ENCODE measurements around the gene FREY1. TPM values are rescaled to one million over a fixed set of nuclear protein-coding genes. Genes with fewer than 3 reads are reported as not detected.

The FREY1 gene
- total and polyA plus RNA-seq, 2 of the 13 experiments (the other 11 are each of a cell fraction or from before 2014, with no cell fraction given), result 0.44 to 0.73 TPM

GRCh38 chr11:45885274-45885920, 21.7 kb downstream of the FREY1 start, which contains the start of gene MAPK8IP1 (continued):
- TF ChIP-seq ZNF687 (CRISPR knock-in tag; IDR thresholded peaks at IDR 0.05) (peak; percentile 43; the same call in 1 of the 2 replicates), ZNF580 (CRISPR knock-in tag; IDR thresholded peaks at IDR 0.05; ENCODE audit: borderline replicate concordance, low read depth) (peak; percentile 65; the same call in 1 of the 2 replicates), SMARCE1 (IDR thresholded peaks at IDR 0.05; ENCODE audit: borderline replicate concordance) (no peak), FOSL2 (CRISPR knock-in tag; IDR thresholded peaks at IDR 0.05) (0 out of 2 replicates have a peak, but pooled peaks have one; percentile 11), ZNF124 (CRISPR knock-in tag; IDR thresholded peaks at IDR 0.05) (peak; percentile 45; the same call in 1 of the 2 replicates), JUND (CRISPR knock-in tag; IDR thresholded peaks at IDR 0.05) (no peak), SMC3 (IDR thresholded peaks at IDR 0.05; ENCODE audit: low read length) (no peak), HDAC2 (CRISPR knock-in tag; IDR thresholded peaks at IDR 0.05) (no peak; the same call in 1 of the 2 replicates), RBM22 (optimal IDR thresholded peaks at IDR 0.05; ENCODE audit: low read length) (no peak), REL (CRISPR knock-in tag; conservative IDR thresholded peaks at IDR 0.05) (0 out of 2 replicates have a peak, but pooled peaks have one; percentile 45), CHD2 (IDR thresholded peaks at IDR 0.05; ENCODE audit: low read depth, low read length) (no peak), TIGD3 (CRISPR knock-in tag; IDR thresholded peaks at IDR 0.05; ENCODE audit: borderline replicate concordance) (no peak), ZNF704 (CRISPR knock-in tag; IDR thresholded peaks at IDR 0.05; ENCODE audit: borderline replicate concordance) (no peak), ZNF24 (IDR thresholded peaks at IDR 0.05) (no peak), ZNF792 (CRISPR knock-in tag; IDR thresholded peaks at IDR 0.05) (peak; percentile 61; the same call in 1 of the 2 replicates), PATZ1 (CRISPR knock-in tag; IDR thresholded peaks at IDR 0.05) (peak; percentile 64), EZH2 (conservative IDR thresholded peaks at IDR 0.05; ENCODE audit: low read depth, low read length) (no peak), NONO (IDR thresholded peaks at IDR 0.05) (no peak), NONO (CRISPR knock-in tag; conservative IDR thresholded peaks at IDR 0.05) (peak; percentile 56; the same call in 1 of the 2 replicates), THRA (CRISPR knock-in tag; IDR thresholded peaks at IDR 0.05; ENCODE audit: borderline replicate concordance) (peak; percentile 45; the same call in 1 of the 2 replicates)
